Ishikawa (cell line): ENCODE measurements around the gene MLLT1.

ENCODE experiments used
- CEBPB ChIP-seq: IDR thresholded peaks from 2 replicates; pipeline ENCODE4 v1.6.1; 2012
- CREB1 ChIP-seq: IDR thresholded peaks from 2 replicates; pipeline ENCODE4 v1.6.1; 2012; ENCODE audit warnings: low read depth
- EGR1 ChIP-seq: IDR thresholded peaks from 2 replicates; pipeline ENCODE4 v1.6.1; 2012
- EP300 ChIP-seq: IDR thresholded peaks from 2 replicates; pipeline ENCODE4 v1.6.1; 2012; ENCODE audit warnings: borderline replicate concordance
- FOXM1 ChIP-seq: IDR thresholded peaks from 2 replicates; pipeline ENCODE4 v1.6.1; 2012; ENCODE audit warnings: low read depth, borderline replicate concordance
- NFIC ChIP-seq: IDR thresholded peaks from 2 replicates; pipeline ENCODE4 v1.6.1; 2012
- RAD21 ChIP-seq: IDR thresholded peaks from 2 replicates; pipeline ENCODE4 v1.6.1; 2012; ENCODE audit warnings: low read depth
- REST ChIP-seq: IDR thresholded peaks from 2 replicates; pipeline ENCODE4 v1.6.1; 2012; ENCODE audit warnings: low read depth, mild to moderate bottlenecking
- TAF1 ChIP-seq: IDR thresholded peaks from 2 replicates; pipeline ENCODE4 v1.6.1; 2012; ENCODE audit warnings: low read depth, mild to moderate bottlenecking
- TCF12 ChIP-seq: IDR thresholded peaks from 2 replicates; pipeline ENCODE4 v1.6.1; 2012; ENCODE audit warnings: low read depth
- TEAD4 ChIP-seq: IDR thresholded peaks from 2 replicates; pipeline ENCODE4 v1.6.1; 2012
- YY1 ChIP-seq: IDR thresholded peaks from 2 replicates; pipeline ENCODE4 v1.6.1; 2012; ENCODE audit warnings: low read depth
- ZBTB7A ChIP-seq: IDR thresholded peaks from 2 replicates; pipeline ENCODE4 v1.6.1; 2012; ENCODE audit warnings: low read depth
- TF ChIP-seq, protein P1 (sequence below): IDR thresholded peaks from 2 replicates; pipeline ENCODE4 v1.6.1; 2012
- TF ChIP-seq, protein P2 (sequence below): IDR thresholded peaks from 2 replicates; pipeline ENCODE4 v1.6.1; 2012

MLLT1 gene

DNA sequence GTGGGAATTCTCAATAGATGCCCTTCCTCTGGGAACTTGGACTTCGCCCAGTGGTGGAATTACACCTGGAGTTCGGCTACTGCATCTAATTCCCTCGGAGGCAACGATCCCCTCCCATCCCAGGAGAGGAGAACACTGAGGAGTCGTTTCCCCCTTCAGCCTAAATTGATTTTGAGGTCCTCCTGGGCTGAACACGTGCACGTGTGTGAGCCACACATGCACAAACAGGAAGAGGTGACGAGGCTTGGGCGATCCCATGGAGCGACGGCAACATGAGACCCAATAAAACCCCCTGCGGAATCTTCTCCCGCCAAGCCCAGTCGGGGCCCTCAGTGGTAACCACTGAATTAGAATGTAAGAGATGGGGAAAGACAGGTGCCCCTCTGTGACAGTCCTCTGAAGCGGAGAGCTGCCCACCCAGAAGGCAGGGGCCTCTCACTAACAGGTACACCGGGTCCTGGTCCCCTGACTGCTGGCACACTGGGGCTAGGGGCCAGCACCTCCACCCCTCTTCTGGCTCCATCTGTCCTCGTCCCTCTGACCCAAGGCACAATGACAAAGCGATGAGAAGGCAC is 4.5 kb downstream of the MLLT1 start:
- no peak for TF ChIP-seq TAF1
- TF ChIP-seq CREB1: no peak
- no peak for TF ChIP-seq FOXM1
- no peak for TF ChIP-seq REST
- no peak for TF ChIP-seq ZBTB7A
- no peak for TF ChIP-seq EP300
- TF ChIP-seq, protein P1, sequence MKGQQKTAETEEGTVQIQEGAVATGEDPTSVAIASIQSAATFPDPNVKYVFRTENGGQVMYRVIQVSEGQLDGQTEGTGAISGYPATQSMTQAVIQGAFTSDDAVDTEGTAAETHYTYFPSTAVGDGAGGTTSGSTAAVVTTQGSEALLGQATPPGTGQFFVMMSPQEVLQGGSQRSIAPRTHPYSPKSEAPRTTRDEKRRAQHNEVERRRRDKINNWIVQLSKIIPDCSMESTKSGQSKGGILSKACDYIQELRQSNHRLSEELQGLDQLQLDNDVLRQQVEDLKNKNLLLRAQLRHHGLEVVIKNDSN: no peak
- TF ChIP-seq TCF12: no peak
- TF ChIP-seq, protein P2, sequence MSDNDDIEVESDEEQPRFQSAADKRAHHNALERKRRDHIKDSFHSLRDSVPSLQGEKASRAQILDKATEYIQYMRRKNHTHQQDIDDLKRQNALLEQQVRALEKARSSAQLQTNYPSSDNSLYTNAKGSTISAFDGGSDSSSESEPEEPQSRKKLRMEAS: no peak
- TF ChIP-seq YY1: no peak
- TF ChIP-seq CEBPB: no peak
- TF ChIP-seq NFIC: no peak
- no peak for TF ChIP-seq EGR1
- no peak for TF ChIP-seq RAD21
- TF ChIP-seq TEAD4: no peak

- TF ChIP-seq YY1 (no peak), EGR1 (no peak), CEBPB (no peak), CREB1 (no peak), FOXM1 (no peak), NFIC (no peak), EP300 (no peak), TCF12 (no peak), ZBTB7A (no peak), RAD21 (no peak), TAF1 (no peak), TEAD4 (no peak), REST (no peak)
- TF ChIP-seq, protein P2: no peak
- TF ChIP-seq, protein P1: no peak
These were observed 5.0 kb downstream of the MLLT1 start for GRCh38 chr19:6274756-6275155.

GRCh38 chr19:6273701-6274601 is 5.8 kb downstream of the MLLT1 start:
- TF ChIP-seq YY1 (no peak), TCF12 (no peak)

DNA sequence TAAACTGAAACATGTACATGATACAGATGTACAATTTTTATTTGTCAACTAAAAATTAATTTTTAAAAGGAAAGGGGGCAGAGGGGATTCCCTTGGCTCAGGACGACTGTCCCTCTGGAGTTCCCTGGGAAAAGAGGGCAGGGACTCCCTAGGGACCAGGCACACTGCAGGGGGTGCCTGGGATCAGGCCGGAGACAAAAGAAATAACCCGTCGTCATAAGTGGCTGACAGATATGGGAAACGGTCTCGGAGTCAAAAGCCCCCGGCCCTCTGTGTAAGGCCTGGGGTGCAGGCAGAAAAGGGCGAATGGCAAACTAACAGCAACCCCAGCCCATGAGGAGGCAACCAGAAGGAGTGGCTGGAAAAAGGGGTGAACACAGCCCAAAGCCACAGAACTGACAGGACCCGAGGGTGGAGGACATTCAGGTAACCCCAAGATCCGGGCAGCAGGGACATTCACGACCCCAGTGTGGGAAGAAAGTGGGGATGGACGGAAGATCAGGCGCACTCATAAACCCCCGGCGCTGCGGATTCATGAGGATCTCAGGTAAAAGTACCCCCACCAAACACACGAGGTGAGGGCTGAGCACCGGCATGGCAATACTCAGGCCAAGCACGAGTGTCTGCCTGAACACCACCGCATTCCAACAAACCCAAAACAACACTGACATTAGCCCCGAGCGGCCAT is 6.7 kb downstream of the MLLT1 start:
- no peak for TF ChIP-seq FOXM1
- TF ChIP-seq, protein P1: no peak
- TF ChIP-seq REST: no peak
- TF ChIP-seq TAF1: no peak
- no peak for TF ChIP-seq TEAD4
- TF ChIP-seq RAD21: no peak
- TF ChIP-seq EGR1: no peak
- TF ChIP-seq NFIC: no peak
- no peak for TF ChIP-seq ZBTB7A
- TF ChIP-seq CEBPB: no peak
- TF ChIP-seq, protein P2: no peak
- TF ChIP-seq YY1: no peak
- TF ChIP-seq CREB1: no peak
- TF ChIP-seq EP300: no peak
- TF ChIP-seq TCF12: no peak
